HepG2 (cell line): ENCODE measurements around the gene FMNL1. TPM values are rescaled to one million over a fixed set of nuclear protein-coding genes. Genes with fewer than 3 reads are reported as not detected.

Source experiments
- AGO1 ChIP-seq: fragments of 200-400 bp; formaldehyde crosslinking; IDR thresholded peaks from 2 replicates; pipeline ENCODE4 v1.6.1; 2017; ENCODE audit warnings: mild to moderate bottlenecking, low read depth, low read length, moderate library complexity; ENCODE audit not compliant: poor library complexity, severe bottlenecking
- EZH2 ChIP-seq: conservative IDR thresholded peaks from 2 replicates; pipeline ENCODE4 v1.6.1; 2012; ENCODE audit warnings: mild to moderate bottlenecking, low read depth, low read length, moderate library complexity
- IKZF1 ChIP-seq: fragments of 450-650 bp; IDR thresholded peaks from 2 replicates; pipeline ENCODE4 v1.7.1; 2016
- MTF2 ChIP-seq: sonication (generic); formaldehyde crosslinking; IDR thresholded peaks from 2 replicates; pipeline ENCODE4 v1.5.0; 2020; ENCODE audit warnings: missing genetic modification reagents, borderline replicate concordance
- TEAD3 ChIP-seq: optimal IDR thresholded peaks from 2 replicates; pipeline ENCODE3; 2016; ENCODE audit warnings: borderline replicate concordance
- ZFP36 ChIP-seq: fragments of 150-350 bp; IDR thresholded peaks from 2 replicates; pipeline ENCODE4 v1.6.1; 2018; ENCODE audit warnings: borderline replicate concordance, low read length, low read depth; ENCODE audit not compliant: partially characterized antibody
- ZNF225 ChIP-seq: sonication (generic); formaldehyde crosslinking; IDR thresholded peaks from 2 replicates; pipeline ENCODE4 v1.4.0; 2020; ENCODE audit warnings: mild to moderate bottlenecking, missing genetic modification reagents
- ZNF264 ChIP-seq: sonication (generic); formaldehyde crosslinking; IDR thresholded peaks from 2 replicates; pipeline ENCODE4 v1.4.0; 2020; ENCODE audit warnings: missing genetic modification reagents
- ZNF44 ChIP-seq: sonication (generic); formaldehyde crosslinking; IDR thresholded peaks from 2 replicates; pipeline ENCODE4 v1.5.1; 2020; ENCODE audit warnings: mild to moderate bottlenecking, missing genetic modification reagents
- ZNF777 ChIP-seq: sonication (generic); formaldehyde crosslinking; IDR thresholded peaks from 2 replicates; pipeline ENCODE4 v1.4.0; 2020; ENCODE audit warnings: missing genetic modification reagents
- ZNF839 ChIP-seq: sonication (generic); formaldehyde crosslinking; IDR thresholded peaks from 2 replicates; pipeline ENCODE4 v1.4.0; 2020; ENCODE audit warnings: missing genetic modification reagents, mild to moderate bottlenecking, borderline replicate concordance
- polyA plus RNA-seq, 8 experiments: library from polyadenylated mRNA; depleted of rRNA in 3 of 8; stranded (reverse) in 7 of 8; unstranded in 1 of 8; fragments of >200 nt; fragmentation: Illumina TruSeq in 4 of 8; extraction: Trizol in 4 of 8; gene quantifications; 2 replicates each; pipeline versions ENCODE4 v1.2.1 to v1.2.3, GENCODE V29; 2011 to 2016; ENCODE audit warnings: low read depth in 4 of 8, missing spikeins in 1 of 8, mixed read lengths in 1 of 8; ENCODE audit not compliant: insufficient read depth in 1 of 8
- total RNA-seq, 5 experiments: library from RNA; depleted of rRNA; stranded (reverse); fragments of >200 nt; fragmentation: Illumina TruSeq; extraction: Trizol; gene quantifications; 2 replicates each; pipeline ENCODE4 v1.2.3, GENCODE V29; 2016; ENCODE audit warnings: low read depth in 1 of 5
- TF ChIP-seq, protein P1 (sequence below): sonication (generic); formaldehyde crosslinking; IDR thresholded peaks from 2 replicates; pipeline ENCODE4 v1.4.0; 2020; ENCODE audit warnings: missing genetic modification reagents
- TF ChIP-seq, protein P2 (sequence below): sonication (generic); formaldehyde crosslinking; IDR thresholded peaks from 2 replicates; pipeline ENCODE4 v1.4.0; 2020; ENCODE audit warnings: missing genetic modification reagents, borderline replicate concordance

FMNL1 gene
- total and polyA plus RNA-seq, 2 of the 13 experiments (the other 11 are each of a cell fraction or from before 2014, with no cell fraction given): 0.53 to 0.70 TPM

GRCh38 chr17:45221081-45222013 lies at the start of gene FMNL1 (continued):
- TF ChIP-seq EZH2 (0 out of 2 replicates have a peak, but pooled peaks have one; percentile 13), ZNF225 (CRISPR knock-in tag) (0 out of 2 replicates have a peak, but pooled peaks have one; percentile 26), AGO1 (no peak), ZNF264 (no peak), ZNF777 (0 out of 2 replicates have a peak, but pooled peaks have one; percentile 64), ZNF44 (no peak), IKZF1 (no peak), ZNF839 (CRISPR knock-in tag) (no peak), ZFP36 (no peak), MTF2 (peak; percentile 52; the same call in 1 of the 2 replicates), TEAD3 (CRISPR knock-in tag) (no peak)
- TF ChIP-seq, protein P1, sequence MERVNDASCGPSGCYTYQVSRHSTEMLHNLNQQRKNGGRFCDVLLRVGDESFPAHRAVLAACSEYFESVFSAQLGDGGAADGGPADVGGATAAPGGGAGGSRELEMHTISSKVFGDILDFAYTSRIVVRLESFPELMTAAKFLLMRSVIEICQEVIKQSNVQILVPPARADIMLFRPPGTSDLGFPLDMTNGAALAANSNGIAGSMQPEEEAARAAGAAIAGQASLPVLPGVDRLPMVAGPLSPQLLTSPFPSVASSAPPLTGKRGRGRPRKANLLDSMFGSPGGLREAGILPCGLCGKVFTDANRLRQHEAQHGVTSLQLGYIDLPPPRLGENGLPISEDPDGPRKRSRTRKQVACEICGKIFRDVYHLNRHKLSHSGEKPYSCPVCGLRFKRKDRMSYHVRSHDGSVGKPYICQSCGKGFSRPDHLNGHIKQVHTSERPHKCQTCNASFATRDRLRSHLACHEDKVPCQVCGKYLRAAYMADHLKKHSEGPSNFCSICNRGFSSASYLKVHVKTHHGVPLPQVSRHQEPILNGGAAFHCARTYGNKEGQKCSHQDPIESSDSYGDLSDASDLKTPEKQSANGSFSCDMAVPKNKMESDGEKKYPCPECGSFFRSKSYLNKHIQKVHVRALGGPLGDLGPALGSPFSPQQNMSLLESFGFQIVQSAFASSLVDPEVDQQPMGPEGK (CRISPR knock-in tag): peak; percentile 34; the same call in 1 of the 2 replicates
- TF ChIP-seq, protein P2, sequence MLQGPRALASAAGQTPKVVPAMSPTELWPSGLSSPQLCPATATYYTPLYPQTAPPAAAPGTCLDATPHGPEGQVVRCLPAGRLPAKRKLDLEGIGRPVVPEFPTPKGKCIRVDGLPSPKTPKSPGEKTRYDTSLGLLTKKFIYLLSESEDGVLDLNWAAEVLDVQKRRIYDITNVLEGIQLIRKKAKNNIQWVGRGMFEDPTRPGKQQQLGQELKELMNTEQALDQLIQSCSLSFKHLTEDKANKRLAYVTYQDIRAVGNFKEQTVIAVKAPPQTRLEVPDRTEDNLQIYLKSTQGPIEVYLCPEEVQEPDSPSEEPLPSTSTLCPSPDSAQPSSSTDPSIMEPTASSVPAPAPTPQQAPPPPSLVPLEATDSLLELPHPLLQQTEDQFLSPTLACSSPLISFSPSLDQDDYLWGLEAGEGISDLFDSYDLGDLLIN (CRISPR knock-in tag): no peak
